Stomach smooth muscle (tissue), 2 donors: ENCODE measurements around the gene RAB7B.

Experiments
- H3K27ac ChIP-seq: one replicate; pipeline ENCODE4 v1.7.0; 2013; ENCODE audit warnings: mild to moderate bottlenecking, low read length, inconsistent platforms
- H3K27me3 ChIP-seq, 2 donors: one replicate each; pipeline ENCODE4 v1.7.0; 2013; ENCODE audit warnings: low read length in 2 of 2; ENCODE audit not compliant: insufficient read depth in 2 of 2, control insufficient read depth in 1 of 2
- H3K36me3 ChIP-seq, 2 donors: one replicate each; pipeline ENCODE4 v1.7.0; 2013; ENCODE audit warnings: low read length in 2 of 2; ENCODE audit not compliant: control insufficient read depth in 2 of 2, insufficient read depth in 2 of 2
- H3K4me1 ChIP-seq: one replicate; pipeline ENCODE4 v1.7.0; 2013; ENCODE audit warnings: low read length; ENCODE audit not compliant: control insufficient read depth, insufficient read depth
- H3K4me3 ChIP-seq, 2 donors: one replicate each; pipeline ENCODE4 v1.7.0; 2013; ENCODE audit warnings: low read length in 2 of 2
- H3K9ac ChIP-seq, 2 donors: one replicate each; pipeline ENCODE4 v1.7.0; 2013; ENCODE audit warnings: low read length in 2 of 2, mild to moderate bottlenecking in 1 of 2
- H3K9me3 ChIP-seq, 2 donors: one replicate each; pipeline ENCODE4 v1.7.0; 2013; ENCODE audit warnings: low read length in 2 of 2; ENCODE audit not compliant: control insufficient read depth in 2 of 2
- donor health status: healthy.
- donor health status: Pancreatic carcinoma.

RAB7B gene

DNA sequence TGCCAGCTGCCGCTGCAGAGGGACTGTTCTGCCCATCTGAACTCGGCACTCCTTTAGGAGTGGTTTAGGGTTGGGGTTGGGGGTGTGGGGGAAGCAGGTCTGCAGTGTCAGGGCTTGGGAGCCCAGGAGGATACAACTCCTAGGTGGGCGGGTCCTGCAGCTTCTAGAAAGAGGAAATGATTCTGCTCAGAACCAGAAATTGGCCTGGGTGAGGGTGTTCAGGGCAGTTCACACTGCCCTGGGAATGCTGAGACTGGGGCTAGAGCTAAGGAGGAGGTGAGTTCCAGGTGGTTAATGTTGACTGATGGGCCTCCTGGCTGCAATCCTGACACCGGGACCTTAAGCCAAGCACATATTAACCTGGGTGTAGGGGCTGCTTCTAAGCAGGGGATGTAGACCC lies 55.2 kb downstream of the RAB7B start:
- no peaks in the 10 kb centered on the region for H3K36me3 ChIP-seq
- no peak overlapping the region for H3K4me3 ChIP-seq
- H3K27ac ChIP-seq, result no peak overlapping the region
- H3K27me3 ChIP-seq, result peaks cover 8 to 10% of the 10 kb centered on the region in 2 donors
- no peak overlapping the region for H3K9ac ChIP-seq
- H3K4me1 ChIP-seq, result no peaks in the 10 kb centered on the region
- no peaks in the 10 kb centered on the region for H3K9me3 ChIP-seq

DNA sequence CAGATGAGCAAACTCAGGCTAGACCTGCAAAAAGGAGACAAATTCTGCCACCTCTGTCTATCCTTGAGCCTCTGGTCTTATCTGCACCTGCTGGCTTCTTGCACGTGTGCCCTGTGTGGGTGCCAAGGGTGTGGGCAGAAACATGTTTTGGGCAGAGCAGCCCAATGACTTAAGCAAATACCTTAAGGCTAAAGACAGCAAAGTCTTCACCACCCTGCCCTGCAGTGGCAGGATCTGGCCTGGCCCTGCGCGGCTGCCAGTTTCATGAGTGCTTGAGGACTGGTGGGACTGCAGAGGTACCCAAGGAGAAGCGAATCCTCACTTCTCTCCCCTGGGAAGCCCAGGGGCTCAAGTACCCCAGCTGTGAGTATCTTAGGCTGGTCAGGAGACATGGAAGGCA lies 56.2 kb downstream of the RAB7B start:
- Histone ChIP-seq H3K4me3 (no peak overlapping the region), H3K9me3 (no peaks in the 10 kb centered on the region), H3K9ac (no peak overlapping the region), H3K27me3 (peaks cover 8 to 14% of the 10 kb centered on the region in 2 donors), H3K27ac (no peak overlapping the region), H3K36me3 (no peaks in the 10 kb centered on the region), H3K4me1 (no peaks in the 10 kb centered on the region)

DNA sequence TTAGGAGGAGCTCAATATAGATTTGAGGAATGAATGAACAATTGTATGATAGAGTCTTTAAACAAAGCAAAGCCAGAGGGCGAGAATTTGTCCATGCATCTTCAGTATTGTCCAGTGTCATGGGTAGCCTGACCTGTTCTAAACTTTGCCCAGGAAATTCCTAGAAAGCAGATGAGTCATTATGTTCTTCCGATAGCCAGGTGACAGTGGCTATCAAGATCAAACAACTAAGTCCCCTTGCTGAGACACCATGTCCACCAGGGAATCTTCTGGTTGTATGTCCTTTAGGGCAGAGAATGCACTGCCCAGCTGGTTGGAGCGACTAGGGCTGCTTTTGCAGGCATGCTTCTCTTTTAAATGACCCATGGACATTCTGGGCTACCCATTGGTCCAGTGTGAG lies 58.1 kb downstream of the RAB7B start:
- H3K9me3 ChIP-seq, result no peaks in the 10 kb centered on the region
- no peak overlapping the region for H3K27ac ChIP-seq
- H3K27me3 ChIP-seq, result peaks cover 6 to 19% of the 10 kb centered on the region in 2 donors
- H3K4me3 ChIP-seq, result no peak overlapping the region
- H3K4me1 ChIP-seq, result no peaks in the 10 kb centered on the region
- H3K9ac ChIP-seq, result no peak overlapping the region
- H3K36me3 ChIP-seq, result no peaks in the 10 kb centered on the region

DNA sequence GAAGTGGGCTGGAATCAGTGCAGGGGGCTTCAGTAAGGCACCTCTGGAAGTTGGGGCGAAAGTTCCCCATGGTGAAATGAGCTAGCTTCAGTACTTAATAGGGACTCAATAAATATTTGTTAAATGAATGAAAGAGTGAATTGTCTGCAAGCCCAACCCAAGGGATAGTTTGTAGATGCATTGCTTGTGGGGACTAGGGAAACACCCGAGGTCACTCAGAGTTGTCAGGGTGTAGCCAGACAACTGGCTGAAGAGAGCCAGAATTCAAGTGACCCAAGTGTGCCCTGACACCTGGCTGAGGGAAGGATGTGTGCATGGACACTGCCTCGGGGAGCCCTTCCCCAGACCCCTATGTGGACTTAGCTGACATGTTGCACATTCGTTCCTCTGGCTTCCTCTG lies 58.7 kb downstream of the RAB7B start:
- Histone ChIP-seq H3K27ac (no peak overlapping the region), H3K36me3 (no peaks in the 10 kb centered on the region), H3K27me3 (peaks cover 6 to 18% of the 10 kb centered on the region in 2 donors), H3K9me3 (no peaks in the 10 kb centered on the region), H3K4me1 (no peaks in the 10 kb centered on the region), H3K9ac (no peak overlapping the region), H3K4me3 (no peak overlapping the region)

DNA sequence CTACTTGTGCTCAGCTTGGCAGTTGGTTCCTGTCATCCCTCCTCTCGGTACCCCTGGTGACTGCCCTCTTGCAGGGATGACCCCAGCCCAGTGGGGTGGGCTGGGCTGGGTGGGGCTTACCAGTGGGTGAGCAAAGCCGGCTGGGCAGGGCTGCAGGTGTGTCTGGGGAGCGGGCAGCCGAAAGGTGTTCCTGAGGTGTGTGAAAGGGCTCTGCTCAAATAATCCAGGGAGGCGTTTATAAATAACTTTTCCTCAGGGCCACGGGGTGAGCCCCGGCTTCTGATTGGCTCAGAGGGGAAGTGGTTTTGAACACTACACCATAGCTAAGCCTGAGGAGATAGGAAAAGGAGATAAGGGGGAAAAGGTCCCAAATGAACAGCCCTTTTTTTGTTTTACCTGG lies 60.0 kb downstream of the RAB7B start, which contains the start of gene SLC26A9:
Gene SLC26A9, minus strand, starts transcription at position 212 of the 400 bp plus-strand sequence. CDS start 7,636 bp downstream, outside the sequence.
- H3K4me1 ChIP-seq, result no peaks in the 10 kb centered on the region
- H3K27me3 ChIP-seq, result peaks cover 10 to 23% of the 10 kb centered on the region in 2 donors
- no peaks in the 10 kb centered on the region for H3K36me3 ChIP-seq
- no peak within 1 kb of the TSS for H3K27ac ChIP-seq
- no peak within 1 kb of the TSS for H3K4me3 ChIP-seq
- H3K9ac ChIP-seq, result no peak within 1 kb of the TSS
- H3K9me3 ChIP-seq, result no peaks in the 10 kb centered on the region

DNA sequence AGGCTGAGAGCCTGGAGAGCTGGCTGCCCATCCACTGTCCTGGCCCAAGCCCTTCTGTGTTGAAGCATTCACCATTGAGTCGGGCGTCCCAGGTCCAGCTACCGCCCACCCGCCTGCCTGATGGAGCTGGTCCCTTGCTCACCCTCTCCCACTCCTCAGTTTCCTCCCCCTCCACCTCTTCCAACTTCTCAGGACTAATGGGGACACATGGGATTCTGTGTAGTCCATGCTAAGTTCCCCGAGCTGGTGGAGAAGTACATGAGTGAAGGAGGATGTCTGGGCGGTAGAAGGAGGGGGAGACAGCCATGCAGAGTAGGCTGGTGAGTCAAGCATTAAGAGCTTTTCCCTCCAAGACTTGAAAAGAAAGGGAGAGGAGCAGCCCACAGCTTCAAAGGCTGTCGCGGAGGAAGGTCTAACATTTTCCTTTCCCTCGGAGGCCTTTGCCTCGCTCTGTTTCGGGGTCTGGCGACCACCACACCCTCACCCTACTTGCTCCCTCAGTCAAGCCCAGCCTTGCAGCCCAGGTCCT lies 60.5 kb downstream of the RAB7B start:
- H3K4me1 ChIP-seq, result no peaks in the 10 kb centered on the region
- H3K27me3 ChIP-seq, result peaks cover 10 to 23% of the 10 kb centered on the region in 2 donors
- H3K9me3 ChIP-seq, result no peaks in the 10 kb centered on the region
- H3K36me3 ChIP-seq, result no peaks in the 10 kb centered on the region
- no peak overlapping the region for H3K4me3 ChIP-seq
- no peak overlapping the region for H3K27ac ChIP-seq
- H3K9ac ChIP-seq, result no peak overlapping the region

DNA sequence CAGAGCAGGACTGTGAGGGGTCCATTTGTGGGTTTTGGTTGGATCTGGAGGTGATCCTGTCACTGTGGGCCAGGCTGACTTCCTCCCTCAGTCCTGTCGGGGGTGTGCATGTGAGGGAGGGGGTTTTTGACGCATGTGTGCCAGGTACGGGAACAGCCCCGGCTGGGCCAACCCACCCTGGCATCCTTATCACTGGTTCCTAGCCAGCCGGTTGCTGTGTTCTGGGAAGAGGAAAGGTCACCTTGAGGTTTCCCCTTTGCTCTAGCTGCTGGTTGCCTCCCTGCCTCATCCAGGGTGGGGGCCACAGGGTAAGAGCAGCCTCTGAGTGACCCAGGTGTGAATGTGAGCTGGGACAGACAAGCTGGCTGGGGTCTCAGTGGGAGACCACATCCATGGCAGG lies 62.5 kb downstream of the RAB7B start:
- Histone ChIP-seq H3K4me3 (no peak overlapping the region), H3K27ac (no peak overlapping the region), H3K36me3 (no peaks in the 10 kb centered on the region), H3K9me3 (no peaks in the 10 kb centered on the region), H3K4me1 (no peaks in the 10 kb centered on the region), H3K9ac (no peak overlapping the region), H3K27me3 (peaks cover 13 to 23% of the 10 kb centered on the region in 2 donors)

DNA sequence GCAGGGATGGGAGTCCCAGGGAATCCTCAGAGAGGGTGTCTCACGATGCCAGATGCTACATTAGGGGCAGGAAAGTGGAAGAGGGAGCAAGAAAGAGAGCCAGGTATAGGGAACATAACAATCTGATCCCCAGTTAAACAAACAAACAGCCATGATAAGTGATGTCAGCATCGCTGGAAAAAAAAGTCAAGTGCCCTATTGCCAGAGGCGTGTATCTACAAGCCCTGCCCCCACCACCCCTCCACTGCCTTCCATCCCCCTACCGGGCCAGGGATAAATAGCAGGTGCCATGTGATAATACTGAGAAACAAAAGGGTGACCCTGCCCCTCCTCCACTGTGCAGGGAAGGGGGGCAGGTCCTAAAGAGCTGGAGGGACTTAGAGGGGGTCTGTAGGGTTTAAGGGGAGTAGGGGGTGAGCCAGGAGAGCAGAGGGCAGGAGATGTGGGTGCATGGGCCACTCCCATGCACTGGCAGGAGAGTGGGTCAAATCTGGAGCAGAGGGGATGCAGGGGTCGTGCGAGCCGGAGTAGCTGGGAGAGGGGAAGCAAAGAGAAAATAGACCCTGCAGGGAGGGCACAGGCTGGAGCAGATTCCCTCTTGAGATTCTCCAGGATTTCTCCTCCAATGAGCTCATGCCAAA lies 63.4 kb downstream of the RAB7B start:
- Histone ChIP-seq H3K4me3 (no peak overlapping the region), H3K27me3 (peaks cover 11 to 24% of the 10 kb centered on the region in 2 donors), H3K9me3 (no peaks in the 10 kb centered on the region), H3K4me1 (no peaks in the 10 kb centered on the region), H3K36me3 (no peaks in the 10 kb centered on the region), H3K9ac (no peak overlapping the region), H3K27ac (no peak overlapping the region)

DNA sequence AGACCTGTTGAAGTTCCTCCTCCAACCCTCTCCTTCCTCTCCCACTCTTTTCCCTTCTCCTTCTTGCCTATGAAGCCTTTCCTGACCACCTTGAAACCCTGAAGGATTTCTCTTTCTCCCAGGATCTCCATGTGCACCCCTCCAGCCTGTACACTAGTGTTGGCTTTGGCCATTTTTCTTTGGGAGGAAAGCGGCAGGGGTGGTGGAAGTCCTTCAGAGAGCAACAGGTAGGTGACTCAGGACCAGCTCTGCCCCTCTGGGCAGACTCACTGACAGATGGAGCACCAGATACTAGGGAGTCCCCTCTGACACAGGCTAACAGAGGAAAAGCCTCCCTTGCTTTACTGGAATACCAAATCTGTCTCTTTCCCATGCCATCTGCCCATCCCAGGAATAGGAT lies 64.5 kb downstream of the RAB7B start:
- no peaks in the 10 kb centered on the region for H3K4me1 ChIP-seq
- no peak overlapping the region for H3K27ac ChIP-seq
- no peak overlapping the region for H3K9ac ChIP-seq
- H3K4me3 ChIP-seq, result no peak overlapping the region
- no peaks in the 10 kb centered on the region for H3K36me3 ChIP-seq
- H3K9me3 ChIP-seq, result no peaks in the 10 kb centered on the region
- peaks cover 11 to 22% of the 10 kb centered on the region in 2 donors for H3K27me3 ChIP-seq

DNA sequence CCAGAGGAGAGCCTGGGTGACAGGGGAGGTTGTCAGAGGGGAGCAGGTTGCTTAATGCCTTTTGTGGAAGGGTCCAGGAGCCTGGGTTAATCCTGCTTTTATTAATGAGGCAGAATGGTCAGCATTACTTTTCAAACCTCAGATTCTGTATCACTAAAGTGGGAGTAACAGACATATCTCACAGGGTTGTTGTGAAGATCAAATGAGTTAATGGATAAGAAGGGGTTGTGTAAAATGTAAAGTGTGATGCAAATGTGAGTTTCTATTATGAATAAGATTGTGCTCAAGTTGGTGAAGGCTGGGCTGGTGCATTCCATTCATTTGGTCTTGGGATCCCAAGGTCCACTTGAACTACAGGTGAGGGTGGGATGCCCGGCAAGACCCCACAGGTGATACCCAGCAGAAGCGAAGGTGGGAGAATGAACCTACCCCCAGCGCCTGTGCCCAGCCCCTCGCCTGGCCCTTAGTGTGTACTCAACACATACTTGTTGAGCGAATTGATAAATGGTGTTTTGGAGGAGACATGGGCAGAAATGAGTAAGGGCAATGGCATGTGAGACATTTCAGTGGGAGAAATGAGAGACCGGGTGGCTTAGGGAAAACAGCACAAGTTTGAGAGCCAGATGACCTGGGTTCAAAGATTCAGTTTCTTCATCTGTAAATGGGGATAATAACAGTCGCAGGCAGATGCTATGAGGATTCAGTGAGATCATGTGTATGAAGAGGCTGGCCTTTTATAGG lies 66.2 kb downstream of the RAB7B start:
- peaks cover 7 to 14% of the 10 kb centered on the region in 2 donors for H3K27me3 ChIP-seq

DNA sequence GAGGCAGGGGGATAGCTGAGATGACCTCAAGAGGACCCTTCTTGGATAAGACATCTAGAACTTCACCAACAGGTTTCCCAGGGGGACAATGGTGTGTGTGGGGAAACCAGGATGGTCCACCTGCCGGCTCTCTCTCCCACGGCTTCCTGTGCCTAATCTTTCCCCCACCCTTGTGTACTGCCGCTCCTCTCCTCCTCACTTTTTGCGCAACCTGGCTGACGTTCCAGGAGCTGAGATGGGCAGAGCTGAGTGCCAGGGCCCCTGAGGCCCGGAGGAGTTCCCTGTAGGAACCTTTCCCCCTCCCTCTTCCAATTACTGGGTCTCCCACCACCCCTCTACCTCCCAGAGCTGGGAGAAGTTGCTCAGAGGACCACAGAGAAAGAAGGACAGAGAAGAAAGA lies 66.9 kb downstream of the RAB7B start:
- H3K4me1 ChIP-seq, result no peaks in the 10 kb centered on the region
- H3K27ac ChIP-seq, result no peak overlapping the region
- no peaks in the 10 kb centered on the region for H3K36me3 ChIP-seq
- no peak overlapping the region for H3K4me3 ChIP-seq
- H3K9me3 ChIP-seq, result no peaks in the 10 kb centered on the region
- H3K27me3 ChIP-seq, result peaks cover 7 to 14% of the 10 kb centered on the region in 2 donors
- H3K9ac ChIP-seq, result no peak overlapping the region

More for the DNA sequence above, 66.2 kb downstream of the RAB7B start:
- no peak overlapping the region for H3K27ac ChIP-seq
- H3K4me3 ChIP-seq, result no peak overlapping the region
- H3K9ac ChIP-seq, result no peak overlapping the region
- H3K9me3 ChIP-seq, result no peaks in the 10 kb centered on the region
- H3K4me1 ChIP-seq, result no peaks in the 10 kb centered on the region
- no peaks in the 10 kb centered on the region for H3K36me3 ChIP-seq
